Measurements from ENCODE around the gene PCNX3. TPM values are rescaled to one million over a fixed set of nuclear protein-coding genes. Genes with fewer than 3 reads are reported as not detected.

The PCNX3 gene
- total and polyA plus RNA-seq, 2 donors (not counting 3 experiments of a cell fraction or from before 2014, with no cell fraction given): 42.6 to 53.9 TPM

DNA sequence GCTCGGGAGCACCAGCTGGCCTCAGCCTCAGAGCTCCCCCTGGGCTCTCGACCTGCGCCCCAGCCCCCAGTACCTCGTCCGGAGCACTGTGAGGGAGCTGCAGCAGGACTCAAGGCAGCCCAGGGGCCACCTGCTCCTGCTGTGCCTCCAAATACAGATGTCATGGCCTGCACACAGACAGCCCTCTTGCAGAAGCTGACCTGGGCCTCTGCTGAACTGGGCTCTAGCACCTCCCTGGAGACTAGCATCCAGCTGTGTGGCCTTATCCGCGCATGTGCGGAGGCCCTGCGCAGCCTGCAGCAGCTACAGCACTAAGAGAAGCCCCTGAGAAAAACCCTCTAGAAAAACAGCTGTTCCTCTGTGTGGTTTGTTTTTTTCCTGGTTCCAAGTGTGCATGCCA, 44.2 kb upstream of the PCNX3 start:
- H3K4me1 ChIP-seq (ENCODE audit: control insufficient read depth, extremely low read depth, insufficient read depth, low read length): peaks cover 48% of the 10 kb centered on the region
- H3K9me3 ChIP-seq (replicated peaks; ENCODE audit: control insufficient read depth, insufficient read depth, low read length): no peaks in the 10 kb centered on the region
- H4K20me1 ChIP-seq (replicated peaks; ENCODE audit: control insufficient read depth, extremely low read depth, insufficient read depth, low read length): no peaks in the 10 kb centered on the region
- peaks cover 25% of the 10 kb centered on the region for H3K79me2 ChIP-seq (ENCODE audit: control insufficient read depth, insufficient read depth, low read length)
- BruUV-seq (replicated peaks): no TSS peak
- H3K4me3 ChIP-seq (replicated peaks in 1 of 3; ENCODE audit: insufficient read depth in 1 of 3, low read depth in 1 of 3, low read length in 3 of 3): no peak overlapping the region
- no peak overlapping the region for H2AFZ ChIP-seq (ENCODE audit: low read depth, low read length)
- no peaks in the 10 kb centered on the region for H3K36me3 ChIP-seq (ENCODE audit: control insufficient read depth in 2 of 2, extremely low read depth in 1 of 2, insufficient read depth in 2 of 2, low read length in 2 of 2)
- H3K9me1 ChIP-seq (replicated peaks; ENCODE audit: control insufficient read depth, extremely low read depth, insufficient read depth, low read length): no peaks in the 10 kb centered on the region
- no peak overlapping the region for H3K9ac ChIP-seq (replicated peaks; ENCODE audit: extremely low read depth, insufficient read depth, low read length)
- no peaks in the 10 kb centered on the region for H3K27me3 ChIP-seq (ENCODE audit: control insufficient read depth in 2 of 2, insufficient read depth in 2 of 2, low read length in 2 of 2)
- no peak overlapping the region for H3K27ac ChIP-seq (ENCODE audit: insufficient read depth, low read depth, low read length)
- ChIA-PET CTCF (interaction anchor here (1.5 to 9.7 kb wide), 7 partner anchors 12 to 46 kb away, joined by 4 to 167 read pairs (median 10); partner anchors contain the start of genes LTBP3 and SCYL1), POLR2A (interaction anchor here (0.6 kb wide), 1 partner anchor 63 kb away, joined by 3 read pairs; no protein-coding TSS in a partner anchor)
- no peak for FAIRE-seq
- DNase-seq (ENCODE audit: low read depth, low spot score): no peak
- H3K4me2 ChIP-seq (ENCODE audit: insufficient read depth, low read length): peak overlapping the region; percentile 82
- TF ChIP-seq GATA2 (IDR thresholded peaks at IDR 0.05; ENCODE audit: insufficient read depth, insufficient read length, low read depth, low read length) (no peak), POLR2AphosphoS5 (IDR thresholded peaks at IDR 0.05; ENCODE audit: insufficient read depth, low read depth, low read length) (no peak)
- intact Hi-C loops (cut with micrococcal nuclease): loop anchor here (2.0 to 5.0 kb wide), 3 partner anchors 25 to 189 kb away; partner anchors contain the start of gene SLC25A45
- dilution Hi-C loops (cut with MboI; ENCODE audit: extremely low pct_ligation_motif_present, low sequenced_read_pairs): no loop called here

GRCh38 chr11:65571940-65572339, 43.6 kb upstream of the PCNX3 start:
- DNase-seq (ENCODE audit: low read depth, low spot score) (peak; percentile 73), FAIRE-seq (no peak)
- dilution Hi-C loops (cut with MboI; ENCODE audit: extremely low pct_ligation_motif_present, low sequenced_read_pairs) (no loop called here), intact Hi-C loops (cut with micrococcal nuclease) (loop anchor here (1.0 to 5.0 kb wide), 5 partner anchors 25 to 190 kb away; partner anchors contain the start of gene SLC25A45)
- H3K4me1 ChIP-seq (ENCODE audit: control insufficient read depth, extremely low read depth, insufficient read depth, low read length): peaks cover 53% of the 10 kb centered on the region
- no peaks in the 10 kb centered on the region for H3K9me1 ChIP-seq (replicated peaks; ENCODE audit: control insufficient read depth, extremely low read depth, insufficient read depth, low read length)
- TF ChIP-seq POLR2AphosphoS5 (IDR thresholded peaks at IDR 0.05; ENCODE audit: insufficient read depth, low read depth, low read length): no peak
- TF ChIP-seq, protein P1, sequence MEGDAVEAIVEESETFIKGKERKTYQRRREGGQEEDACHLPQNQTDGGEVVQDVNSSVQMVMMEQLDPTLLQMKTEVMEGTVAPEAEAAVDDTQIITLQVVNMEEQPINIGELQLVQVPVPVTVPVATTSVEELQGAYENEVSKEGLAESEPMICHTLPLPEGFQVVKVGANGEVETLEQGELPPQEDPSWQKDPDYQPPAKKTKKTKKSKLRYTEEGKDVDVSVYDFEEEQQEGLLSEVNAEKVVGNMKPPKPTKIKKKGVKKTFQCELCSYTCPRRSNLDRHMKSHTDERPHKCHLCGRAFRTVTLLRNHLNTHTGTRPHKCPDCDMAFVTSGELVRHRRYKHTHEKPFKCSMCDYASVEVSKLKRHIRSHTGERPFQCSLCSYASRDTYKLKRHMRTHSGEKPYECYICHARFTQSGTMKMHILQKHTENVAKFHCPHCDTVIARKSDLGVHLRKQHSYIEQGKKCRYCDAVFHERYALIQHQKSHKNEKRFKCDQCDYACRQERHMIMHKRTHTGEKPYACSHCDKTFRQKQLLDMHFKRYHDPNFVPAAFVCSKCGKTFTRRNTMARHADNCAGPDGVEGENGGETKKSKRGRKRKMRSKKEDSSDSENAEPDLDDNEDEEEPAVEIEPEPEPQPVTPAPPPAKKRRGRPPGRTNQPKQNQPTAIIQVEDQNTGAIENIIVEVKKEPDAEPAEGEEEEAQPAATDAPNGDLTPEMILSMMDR (IDR thresholded peaks at IDR 0.05; ENCODE audit: extremely low read depth in 1 of 2, insufficient read depth in 1 of 2, low read depth in 1 of 2, low read length in 2 of 2): peak; percentile 24 to 38
- no peak for TF ChIP-seq FOS (IDR thresholded peaks at IDR 0.05; ENCODE audit: borderline replicate concordance, insufficient read depth, low read length)
- no peaks in the 10 kb centered on the region for H3K36me3 ChIP-seq (ENCODE audit: control insufficient read depth in 2 of 2, extremely low read depth in 1 of 2, insufficient read depth in 2 of 2, low read length in 2 of 2)
- H3K9ac ChIP-seq (replicated peaks; ENCODE audit: extremely low read depth, insufficient read depth, low read length): no peak overlapping the region
- H3K9me3 ChIP-seq (replicated peaks; ENCODE audit: control insufficient read depth, insufficient read depth, low read length): no peaks in the 10 kb centered on the region
- ChIA-PET CTCF (interaction anchor here (0.7 to 9.7 kb wide), 15 partner anchors 10 to 91 kb away, joined by 3 to 167 read pairs (median 8); partner anchors contain the start of genes LTBP3, PCNX3 and SCYL1), POLR2A (interaction anchor here (1.1 kb wide), 1 partner anchor 63 kb away, joined by 10 read pairs; no protein-coding TSS in a partner anchor)
- H4K20me1 ChIP-seq (replicated peaks; ENCODE audit: control insufficient read depth, extremely low read depth, insufficient read depth, low read length): no peaks in the 10 kb centered on the region
- peak overlapping the region in 2 of 3 experiments; percentile 65 to 73 for H3K4me3 ChIP-seq (replicated peaks in 1 of 3; ENCODE audit: insufficient read depth in 1 of 3, low read depth in 1 of 3, low read length in 3 of 3)
- no peak overlapping the region for H3K27ac ChIP-seq (ENCODE audit: insufficient read depth, low read depth, low read length)
- no peaks in the 10 kb centered on the region for H3K27me3 ChIP-seq (ENCODE audit: control insufficient read depth in 2 of 2, insufficient read depth in 2 of 2, low read length in 2 of 2)
- H3K4me2 ChIP-seq (ENCODE audit: insufficient read depth, low read length): peak overlapping the region; percentile 15
- peaks cover 25% of the 10 kb centered on the region for H3K79me2 ChIP-seq (ENCODE audit: control insufficient read depth, insufficient read depth, low read length)
- BruUV-seq (replicated peaks): no TSS peak
- no peak overlapping the region for H2AFZ ChIP-seq (ENCODE audit: low read depth, low read length)
